Subcutaneous adipose tissue (tissue), 4 donors: Measurements from ENCODE around the gene IL12B. TPM values are rescaled to one million over a fixed set of nuclear protein-coding genes. Genes with fewer than 3 reads are reported as not detected.

Experiments
- CTCF ChIP-seq: fragments of 450-650 bp; IDR thresholded peaks from one replicate; pipeline ENCODE4 v1.5.1; 2016; ENCODE audit warnings: low read depth, mild to moderate bottlenecking, control low read depth, antibody characterized with exemption, moderate library complexity
- total RNA-seq, 4 donors: library from RNA; depleted of rRNA; stranded (reverse); fragments of >200 nt; gene quantifications; one replicate each; pipeline ENCODE4 v1.1.0, GENCODE V29; 2016

Gene IL12B
- total RNA-seq, 4 donors from 2014 or later = not detected

DNA sequence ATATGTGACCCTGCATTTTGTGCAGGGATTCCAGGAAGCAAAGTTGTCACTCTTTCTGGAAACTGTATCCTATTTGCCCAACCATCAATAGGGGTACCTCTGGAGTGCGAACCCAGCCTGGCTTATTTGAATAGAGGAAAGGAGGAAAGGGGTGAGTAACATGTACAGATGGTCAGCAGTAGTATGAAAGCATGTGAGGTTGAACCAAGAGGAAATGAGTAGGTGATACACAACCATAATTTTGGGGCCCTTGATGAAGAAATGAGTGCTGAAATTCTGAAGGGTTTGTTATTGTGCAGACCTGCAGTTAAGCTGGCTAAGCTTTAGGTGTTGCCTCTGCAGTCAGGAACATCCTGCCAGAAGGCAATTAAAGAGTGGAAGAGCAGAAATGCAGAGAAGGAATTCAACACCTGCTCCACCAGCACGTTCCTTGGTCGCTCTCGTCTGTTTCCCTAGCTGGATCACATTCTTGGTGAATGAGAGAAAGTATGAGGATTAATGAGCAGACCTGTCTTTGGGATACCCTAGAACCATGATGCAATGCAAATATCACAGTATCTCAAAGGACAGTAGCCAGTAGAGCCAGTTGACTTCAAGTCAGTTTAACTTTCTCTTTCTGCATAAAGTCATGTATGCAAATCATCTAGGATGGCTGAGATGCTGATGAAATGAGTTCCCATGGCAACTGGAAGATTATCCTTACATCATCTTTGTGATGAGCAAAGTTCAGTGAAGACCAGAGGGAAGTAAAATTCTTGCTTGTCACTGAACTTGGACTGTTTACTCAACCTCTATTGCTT lies 13.2 kb upstream of the IL12B start:
- TF ChIP-seq CTCF = no peak

- TF ChIP-seq CTCF = no peak
Observed at GRCh38 chr5:159342840-159343239, 12.6 kb upstream of the IL12B start.

DNA sequence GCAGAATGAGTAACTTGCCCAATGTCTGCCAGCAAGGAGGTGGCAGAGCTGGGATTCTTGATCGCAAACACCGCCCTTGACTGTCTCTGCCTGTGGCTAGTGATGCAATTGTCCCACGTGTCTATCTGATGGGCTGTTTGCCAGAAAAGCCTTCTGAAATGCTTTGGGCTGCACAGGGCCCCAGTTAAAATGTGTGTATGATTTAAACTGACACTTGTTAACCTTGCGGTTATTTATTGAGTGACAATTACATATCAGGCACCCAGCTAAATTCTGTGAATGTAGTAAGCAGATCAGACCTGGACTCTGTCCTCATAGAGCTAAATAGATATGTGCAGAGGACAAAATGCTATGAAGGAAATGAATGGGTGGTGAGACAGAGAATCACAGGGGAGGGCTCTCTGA lies 11.6 kb upstream of the IL12B start:
- TF ChIP-seq CTCF = no peak

- no peak for TF ChIP-seq CTCF
Observed at GRCh38 chr5:159341145-159341544, 10.9 kb upstream of the IL12B start.

GRCh38 chr5:159340511-159340910 lies 10.2 kb upstream of the IL12B start:
- no peak for TF ChIP-seq CTCF

GRCh38 chr5:159339460-159339859 lies 9.2 kb upstream of the IL12B start:
- no peak for TF ChIP-seq CTCF

DNA sequence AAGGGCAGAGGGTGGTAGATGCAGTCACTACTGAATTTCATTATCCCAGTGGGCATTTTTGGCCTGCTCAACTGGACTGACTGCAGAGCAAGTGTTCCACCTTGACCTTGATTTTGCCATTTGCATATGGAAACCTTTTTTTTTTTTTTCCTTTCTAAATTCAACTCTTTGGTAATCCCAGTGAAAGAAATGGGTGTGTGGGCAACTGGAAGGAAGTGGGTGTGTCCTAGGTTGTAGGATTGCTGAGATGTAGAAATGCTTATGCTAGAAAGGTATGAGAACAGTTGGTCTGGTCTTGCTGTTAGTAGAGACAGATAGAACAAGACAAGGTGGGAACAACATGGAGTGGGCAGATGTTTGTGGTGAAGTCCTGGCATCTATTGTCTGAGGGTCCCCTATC lies 7.8 kb upstream of the IL12B start:
- TF ChIP-seq CTCF = no peak
